ENCODE results near the gene MYOM3. TPM values are rescaled to one million over a fixed set of nuclear protein-coding genes. Genes with fewer than 3 reads are reported as not detected.

MYOM3 gene
- total RNA-seq, 1 experiment from 2014 or later, result not detected

GRCh38 chr1:24110642-24111261 is 1.2 kb downstream of the MYOM3 start:
- H3K36me3 ChIP-seq (ENCODE audit: insufficient read depth, low read length, poor library complexity, severe bottlenecking), result no peaks in the 10 kb centered on the region
- no peak for DNase-seq (ENCODE audit: low spot score)
- intact Hi-C loops (cut with micrococcal nuclease; ENCODE audit: unreplicated experiment), result no loop called here
- no peaks in the 10 kb centered on the region for H3K4me1 ChIP-seq (ENCODE audit: insufficient read depth, low read length, poor library complexity, severe bottlenecking)
- ChIA-PET CTCF (no interaction called here), POLR2A (ENCODE audit: low non-redundant PET) (no interaction called here)
- H3K4me3 ChIP-seq (ENCODE audit: low read depth, low read length, poor library complexity, severe bottlenecking), result no peak overlapping the region
- no peaks in the 10 kb centered on the region for H3K9me3 ChIP-seq (ENCODE audit: low read depth, low read length, poor library complexity, severe bottlenecking)
- no peaks in the 10 kb centered on the region for H3K27me3 ChIP-seq (replicated peaks; ENCODE audit: insufficient read depth, low read depth, low read length, poor library complexity)
- BruUV-seq (replicated peaks), result no TSS peak
- H3K27ac ChIP-seq (ENCODE audit: low read depth, low read length, poor library complexity, severe bottlenecking), result no peak overlapping the region
- TF ChIP-seq CTCF (conservative IDR thresholded peaks at IDR 0.05; ENCODE audit: low read depth, low read length) (no peak), EZH2 (IDR thresholded peaks at IDR 0.05; ENCODE audit: borderline replicate concordance, low read depth, low read length, poor library complexity, severe bottlenecking) (no peak)

GRCh38 chr1:24109686-24110475 is 2.1 kb downstream of the MYOM3 start:
- intact Hi-C loops (cut with micrococcal nuclease; ENCODE audit: unreplicated experiment), result no loop called here
- DNase-seq (ENCODE audit: low spot score), result no peak
- H3K4me3 ChIP-seq (ENCODE audit: low read depth, low read length, poor library complexity, severe bottlenecking), result no peak overlapping the region
- TF ChIP-seq CTCF (conservative IDR thresholded peaks at IDR 0.05; ENCODE audit: low read depth, low read length) (no peak), EZH2 (IDR thresholded peaks at IDR 0.05; ENCODE audit: borderline replicate concordance, low read depth, low read length, poor library complexity, severe bottlenecking) (no peak)
- H3K9me3 ChIP-seq (ENCODE audit: low read depth, low read length, poor library complexity, severe bottlenecking), result no peaks in the 10 kb centered on the region
- no peak overlapping the region for H3K27ac ChIP-seq (ENCODE audit: low read depth, low read length, poor library complexity, severe bottlenecking)
- no peaks in the 10 kb centered on the region for H3K27me3 ChIP-seq (replicated peaks; ENCODE audit: insufficient read depth, low read depth, low read length, poor library complexity)
- H3K36me3 ChIP-seq (ENCODE audit: insufficient read depth, low read length, poor library complexity, severe bottlenecking), result no peaks in the 10 kb centered on the region
- no TSS peak for BruUV-seq (replicated peaks)
- ChIA-PET POLR2A (ENCODE audit: low non-redundant PET) (no interaction called here), CTCF (no interaction called here)
- no peaks in the 10 kb centered on the region for H3K4me1 ChIP-seq (ENCODE audit: insufficient read depth, low read length, poor library complexity, severe bottlenecking)

GRCh38 chr1:24109166-24109483 is 2.8 kb downstream of the MYOM3 start:
- H3K9me3 ChIP-seq (ENCODE audit: low read depth, low read length, poor library complexity, severe bottlenecking), result no peaks in the 10 kb centered on the region
- H3K4me1 ChIP-seq (ENCODE audit: insufficient read depth, low read length, poor library complexity, severe bottlenecking), result no peaks in the 10 kb centered on the region
- ChIA-PET POLR2A (ENCODE audit: low non-redundant PET) (no interaction called here), CTCF (no interaction called here)
- no peaks in the 10 kb centered on the region for H3K36me3 ChIP-seq (ENCODE audit: insufficient read depth, low read length, poor library complexity, severe bottlenecking)
- DNase-seq (ENCODE audit: low spot score), result no peak
- BruUV-seq (replicated peaks), result no TSS peak
- H3K27ac ChIP-seq (ENCODE audit: low read depth, low read length, poor library complexity, severe bottlenecking), result no peak overlapping the region
- no peaks in the 10 kb centered on the region for H3K27me3 ChIP-seq (replicated peaks; ENCODE audit: insufficient read depth, low read depth, low read length, poor library complexity)
- no peak overlapping the region for H3K4me3 ChIP-seq (ENCODE audit: low read depth, low read length, poor library complexity, severe bottlenecking)
- intact Hi-C loops (cut with micrococcal nuclease; ENCODE audit: unreplicated experiment), result no loop called here
- TF ChIP-seq CTCF (conservative IDR thresholded peaks at IDR 0.05; ENCODE audit: low read depth, low read length) (no peak), EZH2 (IDR thresholded peaks at IDR 0.05; ENCODE audit: borderline replicate concordance, low read depth, low read length, poor library complexity, severe bottlenecking) (no peak)

Measured in A673 (cell line).